Measurements from ENCODE around the gene UBAC2. TPM values are rescaled to one million over a fixed set of nuclear protein-coding genes. Genes with fewer than 3 reads are reported as not detected.

The UBAC2 gene
- total and polyA plus RNA-seq, 4 donors, result 32.9 to 42.3 (median 35.3) TPM

GRCh38 chr13:99157046-99157445 is 43.6 kb upstream of the UBAC2 start:
- H3K4me3 ChIP-seq (ENCODE audit: low read depth in 1 of 3, low read length in 3 of 3), result no peak overlapping the region
- H3K27ac ChIP-seq (ENCODE audit: low read depth in 1 of 2, low read length in 2 of 2), result no peak overlapping the region
- H3K9ac ChIP-seq (ENCODE audit: low read depth in 1 of 2, low read length in 2 of 2), result no peak overlapping the region
- H3K9me3 ChIP-seq (ENCODE audit: control insufficient read depth in 4 of 4, low read length in 3 of 4), result no peaks in the 10 kb centered on the region
- peaks cover 0 to 4% (median 0%) of the 10 kb centered on the region in 4 donors for H3K27me3 ChIP-seq (ENCODE audit: control insufficient read depth in 4 of 4, insufficient read depth in 4 of 4, low read length in 3 of 4)
- no peaks in the 10 kb centered on the region for H3K36me3 ChIP-seq (ENCODE audit: control insufficient read depth in 4 of 4, insufficient read depth in 3 of 4, low read depth in 1 of 4, low read length in 3 of 4)
- DNase-seq (ENCODE audit: low spot score), result no peak
- H3K4me1 ChIP-seq (ENCODE audit: control insufficient read depth in 4 of 4, insufficient read depth in 4 of 4, low read length in 3 of 4), result no peaks in the 10 kb centered on the region
- TF ChIP-seq JUND (IDR thresholded peaks at IDR 0.05), result no peak
- TF ChIP-seq, protein P1, sequence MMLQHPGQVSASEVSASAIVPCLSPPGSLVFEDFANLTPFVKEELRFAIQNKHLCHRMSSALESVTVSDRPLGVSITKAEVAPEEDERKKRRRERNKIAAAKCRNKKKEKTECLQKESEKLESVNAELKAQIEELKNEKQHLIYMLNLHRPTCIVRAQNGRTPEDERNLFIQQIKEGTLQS (IDR thresholded peaks at IDR 0.05), result no peak
- TF ChIP-seq YY1 (IDR thresholded peaks at IDR 0.05), result no peak
- no peak for TF ChIP-seq EGR1 (IDR thresholded peaks at IDR 0.05; ENCODE audit: low read depth in 2 of 2)
- no peak for TF ChIP-seq HNF4A (conservative IDR thresholded peaks at IDR 0.05)
- TF ChIP-seq FOXA1 (IDR thresholded peaks at IDR 0.05), result no peak
- no peak for TF ChIP-seq TAF1 (conservative IDR thresholded peaks at IDR 0.05)
- WGBS, result 79% methylated on average over 5 of the region's 5 CpGs

GRCh38 chr13:99158846-99159245 is 41.8 kb upstream of the UBAC2 start:
- no peak for DNase-seq (ENCODE audit: low spot score)
- no peak for TF ChIP-seq HNF4G (IDR thresholded peaks at IDR 0.05)
- TF ChIP-seq GABPA (IDR thresholded peaks at IDR 0.05 in 1 of 2, conservative IDR thresholded peaks at IDR 0.05 in 1 of 2), result no peak
- TF ChIP-seq, protein P2, sequence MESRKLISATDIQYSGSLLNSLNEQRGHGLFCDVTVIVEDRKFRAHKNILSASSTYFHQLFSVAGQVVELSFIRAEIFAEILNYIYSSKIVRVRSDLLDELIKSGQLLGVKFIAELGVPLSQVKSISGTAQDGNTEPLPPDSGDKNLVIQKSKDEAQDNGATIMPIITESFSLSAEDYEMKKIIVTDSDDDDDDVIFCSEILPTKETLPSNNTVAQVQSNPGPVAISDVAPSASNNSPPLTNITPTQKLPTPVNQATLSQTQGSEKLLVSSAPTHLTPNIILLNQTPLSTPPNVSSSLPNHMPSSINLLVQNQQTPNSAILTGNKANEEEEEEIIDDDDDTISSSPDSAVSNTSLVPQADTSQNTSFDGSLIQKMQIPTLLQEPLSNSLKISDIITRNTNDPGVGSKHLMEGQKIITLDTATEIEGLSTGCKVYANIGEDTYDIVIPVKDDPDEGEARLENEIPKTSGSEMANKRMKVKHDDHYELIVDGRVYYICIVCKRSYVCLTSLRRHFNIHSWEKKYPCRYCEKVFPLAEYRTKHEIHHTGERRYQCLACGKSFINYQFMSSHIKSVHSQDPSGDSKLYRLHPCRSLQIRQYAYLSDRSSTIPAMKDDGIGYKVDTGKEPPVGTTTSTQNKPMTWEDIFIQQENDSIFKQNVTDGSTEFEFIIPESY (IDR thresholded peaks at IDR 0.05), result no peak
- TF ChIP-seq NR2F2 (IDR thresholded peaks at IDR 0.05), result no peak
- no peak for TF ChIP-seq RAD21 (IDR thresholded peaks at IDR 0.05)
- TF ChIP-seq FOXA1 (IDR thresholded peaks at IDR 0.05), result no peak
- TF ChIP-seq, protein P3, sequence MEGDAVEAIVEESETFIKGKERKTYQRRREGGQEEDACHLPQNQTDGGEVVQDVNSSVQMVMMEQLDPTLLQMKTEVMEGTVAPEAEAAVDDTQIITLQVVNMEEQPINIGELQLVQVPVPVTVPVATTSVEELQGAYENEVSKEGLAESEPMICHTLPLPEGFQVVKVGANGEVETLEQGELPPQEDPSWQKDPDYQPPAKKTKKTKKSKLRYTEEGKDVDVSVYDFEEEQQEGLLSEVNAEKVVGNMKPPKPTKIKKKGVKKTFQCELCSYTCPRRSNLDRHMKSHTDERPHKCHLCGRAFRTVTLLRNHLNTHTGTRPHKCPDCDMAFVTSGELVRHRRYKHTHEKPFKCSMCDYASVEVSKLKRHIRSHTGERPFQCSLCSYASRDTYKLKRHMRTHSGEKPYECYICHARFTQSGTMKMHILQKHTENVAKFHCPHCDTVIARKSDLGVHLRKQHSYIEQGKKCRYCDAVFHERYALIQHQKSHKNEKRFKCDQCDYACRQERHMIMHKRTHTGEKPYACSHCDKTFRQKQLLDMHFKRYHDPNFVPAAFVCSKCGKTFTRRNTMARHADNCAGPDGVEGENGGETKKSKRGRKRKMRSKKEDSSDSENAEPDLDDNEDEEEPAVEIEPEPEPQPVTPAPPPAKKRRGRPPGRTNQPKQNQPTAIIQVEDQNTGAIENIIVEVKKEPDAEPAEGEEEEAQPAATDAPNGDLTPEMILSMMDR (IDR thresholded peaks at IDR 0.05; ENCODE audit: low read depth, low read length, missing input control), result no peak
- TF ChIP-seq JUND (IDR thresholded peaks at IDR 0.05), result no peak
- no peak for TF ChIP-seq RXRA (IDR thresholded peaks at IDR 0.05)
- TF ChIP-seq TAF1 (conservative IDR thresholded peaks at IDR 0.05), result no peak
- TF ChIP-seq, protein P4, sequence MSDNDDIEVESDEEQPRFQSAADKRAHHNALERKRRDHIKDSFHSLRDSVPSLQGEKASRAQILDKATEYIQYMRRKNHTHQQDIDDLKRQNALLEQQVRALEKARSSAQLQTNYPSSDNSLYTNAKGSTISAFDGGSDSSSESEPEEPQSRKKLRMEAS (IDR thresholded peaks at IDR 0.05), result no peak
- TF ChIP-seq REST (IDR thresholded peaks at IDR 0.05), result no peak
- TF ChIP-seq YY1 (IDR thresholded peaks at IDR 0.05), result no peak
- no peak for TF ChIP-seq SP1 (IDR thresholded peaks at IDR 0.05)
- TF ChIP-seq, protein P1 (IDR thresholded peaks at IDR 0.05), result no peak
- TF ChIP-seq HNF4A (conservative IDR thresholded peaks at IDR 0.05), result no peak
- no peak for TF ChIP-seq FOXA2 (IDR thresholded peaks at IDR 0.05)
- TF ChIP-seq EGR1 (IDR thresholded peaks at IDR 0.05; ENCODE audit: low read depth in 2 of 2), result no peak
- H3K27ac ChIP-seq (ENCODE audit: low read depth in 1 of 2, low read length in 2 of 2), result no peak overlapping the region
- no peak overlapping the region for H3K9ac ChIP-seq (ENCODE audit: low read depth in 1 of 2, low read length in 2 of 2)
- H3K36me3 ChIP-seq (ENCODE audit: control insufficient read depth in 4 of 4, insufficient read depth in 3 of 4, low read depth in 1 of 4, low read length in 3 of 4), result no peaks in the 10 kb centered on the region
- H3K9me3 ChIP-seq (ENCODE audit: control insufficient read depth in 4 of 4, low read length in 3 of 4), result no peaks in the 10 kb centered on the region
- no peak overlapping the region for H3K4me3 ChIP-seq (ENCODE audit: low read depth in 1 of 3, low read length in 3 of 3)
- H3K4me1 ChIP-seq (ENCODE audit: control insufficient read depth in 4 of 4, insufficient read depth in 4 of 4, low read length in 3 of 4), result no peaks in the 10 kb centered on the region
- 75% methylated on average over 8 of the region's 8 CpGs for WGBS
- peaks cover 0 to 4% (median 0%) of the 10 kb centered on the region in 4 donors for H3K27me3 ChIP-seq (ENCODE audit: control insufficient read depth in 4 of 4, insufficient read depth in 4 of 4, low read length in 3 of 4)
